HEK293 (cell line): ENCODE results near the gene CHRNA5.

Source experiments
- CTCF ChIA-PET: fragments of 350-600 bp; formaldehyde crosslinking; extraction: SDS; loops from one replicate; lab custom pipeline; 2021; ENCODE audit warnings: antibody characterized with exemption; lab: Yijun Ruan, JAX
- POLR2A ChIA-PET: fragments of 300-600 bp; formaldehyde crosslinking; extraction: SDS; loops from one replicate; lab custom pipeline; 2020; ENCODE audit warnings: antibody characterized with exemption, inconsistent platforms; lab: Yijun Ruan, JAX
- H3K27ac ChIP-seq: fragments of 200-500 bp; sonication (Bioruptor generic); 2 replicates; pipeline ENCODE4 v1.5.1; 2014; ENCODE audit warnings: low read depth, low read length, control low read depth, inconsistent platforms; ENCODE audit errors: extremely low read depth
- H3K36me3 ChIP-seq, 2 experiments: fragments of 200-500 bp in 1 of 2; sonication (Bioruptor generic) in 1 of 2; 1 replicate in 1 of 2; 2 replicates in 1 of 2; pipeline ENCODE4 v1.5.1; 2014 to 2017; ENCODE audit warnings: inconsistent platforms in 2 of 2, low read length in 2 of 2; ENCODE audit not compliant: control insufficient read depth in 2 of 2, insufficient read depth in 1 of 2
- H3K4me1 ChIP-seq: fragments of 200-500 bp; sonication (Bioruptor generic); 2 replicates; pipeline ENCODE4 v1.5.1; 2014; ENCODE audit warnings: mild to moderate bottlenecking, low read length, inconsistent platforms; ENCODE audit not compliant: control insufficient read depth, insufficient read depth
- H3K4me3 ChIP-seq: 2 replicates; pipeline ENCODE4 v1.5.1; 2011; ENCODE audit warnings: low read depth, mild to moderate bottlenecking, control low read depth, low read length, moderate library complexity
- H3K9me3 ChIP-seq: fragments of 200-500 bp; sonication (Bioruptor generic); 2 replicates; pipeline ENCODE4 v1.5.1; 2014; ENCODE audit warnings: low read depth, low read length, inconsistent platforms; ENCODE audit not compliant: control insufficient read depth, insufficient read depth
- GLIS1 ChIP-seq: fragments of 450-650 bp; formaldehyde crosslinking; IDR thresholded peaks from 2 replicates; pipeline ENCODE4 v1.5.1; 2016; ENCODE audit warnings: missing biosample characterization, missing genetic modification characterization
- IKZF3 ChIP-seq: fragments of 450-650 bp; IDR thresholded peaks from 2 replicates; pipeline ENCODE4 v1.5.0; 2018; ENCODE audit warnings: missing biosample characterization, mild to moderate bottlenecking, missing genetic modification characterization, moderate library complexity
- KLF7 ChIP-seq: fragments of 450-650 bp; formaldehyde crosslinking; IDR thresholded peaks from 2 replicates; pipeline ENCODE4 v1.5.1; 2016; ENCODE audit warnings: missing biosample characterization, missing genetic modification characterization, borderline replicate concordance
- KLF9 ChIP-seq: fragments of 450-650 bp; formaldehyde crosslinking; IDR thresholded peaks from 2 replicates; pipeline ENCODE4 v1.5.1; 2016; ENCODE audit warnings: missing biosample characterization, missing genetic modification characterization, low read depth
- MYNN ChIP-seq: fragments of 450-650 bp; formaldehyde crosslinking; IDR thresholded peaks from 2 replicates; pipeline ENCODE4 v1.5.1; 2016; ENCODE audit warnings: missing biosample characterization, missing genetic modification characterization, borderline replicate concordance
- OSR2 ChIP-seq: fragments of 450-650 bp; formaldehyde crosslinking; IDR thresholded peaks from 2 replicates; pipeline ENCODE4 v1.5.1; 2016; ENCODE audit warnings: missing biosample characterization, missing genetic modification characterization
- SP2 ChIP-seq: fragments of 450-650 bp; formaldehyde crosslinking; IDR thresholded peaks from 2 replicates; pipeline ENCODE4 v1.5.1; 2016; ENCODE audit warnings: missing biosample characterization, missing genetic modification characterization
- YY1 ChIP-seq: fragments of 450-650 bp; formaldehyde crosslinking; IDR thresholded peaks from 2 replicates; pipeline ENCODE4 v1.5.1; 2018; ENCODE audit warnings: missing biosample characterization, missing genetic modification characterization
- ZBTB17 ChIP-seq: fragments of 450-650 bp; formaldehyde crosslinking; IDR thresholded peaks from 2 replicates; pipeline ENCODE4 v1.5.1; 2016; ENCODE audit warnings: missing biosample characterization, missing genetic modification characterization
- ZBTB44 ChIP-seq: fragments of 450-650 bp; IDR thresholded peaks from 2 replicates; pipeline ENCODE4 v1.5.1; 2018; ENCODE audit warnings: missing biosample characterization, mild to moderate bottlenecking, missing genetic modification characterization
- ZBTB8A ChIP-seq: fragments of 450-650 bp; formaldehyde crosslinking; IDR thresholded peaks from 2 replicates; pipeline ENCODE4 v1.5.1; 2016; ENCODE audit warnings: missing biosample characterization, missing genetic modification characterization
- ZEB2 ChIP-seq: fragments of 450-650 bp; formaldehyde crosslinking; IDR thresholded peaks from 2 replicates; pipeline ENCODE4 v1.5.1; 2016; ENCODE audit warnings: missing biosample characterization, missing genetic modification characterization
- ZIC2 ChIP-seq: fragments of 450-650 bp; formaldehyde crosslinking; IDR thresholded peaks from 2 replicates; pipeline ENCODE4 v1.5.1; 2016; ENCODE audit warnings: missing biosample characterization, missing genetic modification characterization
- ZNF302 ChIP-seq: fragments of 450-650 bp; formaldehyde crosslinking; IDR thresholded peaks from 2 replicates; pipeline ENCODE4 v1.5.1; 2016; ENCODE audit warnings: missing biosample characterization, missing genetic modification characterization, low read depth
- ZNF37A ChIP-seq: fragments of 450-650 bp; IDR thresholded peaks from 2 replicates; pipeline ENCODE4 v1.5.1; 2018; ENCODE audit warnings: missing biosample characterization, missing genetic modification characterization
- ZNF433 ChIP-seq: fragments of 450-650 bp; formaldehyde crosslinking; IDR thresholded peaks from 2 replicates; pipeline ENCODE4 v1.5.1; 2016; ENCODE audit warnings: missing biosample characterization, missing genetic modification characterization, low read depth
- ZNF585B ChIP-seq: fragments of 450-650 bp; formaldehyde crosslinking; IDR thresholded peaks from 2 replicates; pipeline ENCODE4 v1.5.1; 2016; ENCODE audit warnings: missing biosample characterization, missing genetic modification characterization
- ZNF596 ChIP-seq: fragments of 450-650 bp; IDR thresholded peaks from 2 replicates; pipeline ENCODE4 v1.5.0; 2018; ENCODE audit warnings: missing biosample characterization, mild to moderate bottlenecking, missing genetic modification characterization, moderate library complexity
- ZNF660 ChIP-seq: fragments of 450-650 bp; IDR thresholded peaks from 2 replicates; pipeline ENCODE4 v1.5.1; 2018; ENCODE audit warnings: missing biosample characterization, mild to moderate bottlenecking, missing genetic modification characterization
- ZNF677 ChIP-seq: fragments of 450-650 bp; IDR thresholded peaks from 2 replicates; pipeline ENCODE4 v1.5.0; 2018; ENCODE audit warnings: missing biosample characterization, mild to moderate bottlenecking, missing genetic modification characterization, moderate library complexity
- ZNF692 ChIP-seq: fragments of 450-650 bp; formaldehyde crosslinking; IDR thresholded peaks from 2 replicates; pipeline ENCODE4 v1.5.1; 2016; ENCODE audit warnings: missing biosample characterization, missing genetic modification characterization
- ZSCAN18 ChIP-seq: fragments of 450-650 bp; formaldehyde crosslinking; IDR thresholded peaks from 2 replicates; pipeline ENCODE4 v1.5.1; 2016; ENCODE audit warnings: missing biosample characterization, missing genetic modification characterization
- TF ChIP-seq, protein P1 (sequence below): fragments of 450-650 bp; formaldehyde crosslinking; optimal IDR thresholded peaks from 2 replicates; pipeline ENCODE3; 2016; ENCODE audit warnings: missing biosample characterization, mild to moderate bottlenecking, missing genetic modification characterization
- TF ChIP-seq, protein P2 (sequence below): fragments of 450-650 bp; formaldehyde crosslinking; IDR thresholded peaks from 2 replicates; pipeline ENCODE4 v1.5.1; 2016; ENCODE audit warnings: missing biosample characterization, missing genetic modification characterization
- TF ChIP-seq, protein P3 (sequence below): fragments of 450-650 bp; formaldehyde crosslinking; IDR thresholded peaks from 2 replicates; pipeline ENCODE4 v1.5.1; 2016; ENCODE audit warnings: missing biosample characterization, missing genetic modification characterization

Gene CHRNA5

DNA sequence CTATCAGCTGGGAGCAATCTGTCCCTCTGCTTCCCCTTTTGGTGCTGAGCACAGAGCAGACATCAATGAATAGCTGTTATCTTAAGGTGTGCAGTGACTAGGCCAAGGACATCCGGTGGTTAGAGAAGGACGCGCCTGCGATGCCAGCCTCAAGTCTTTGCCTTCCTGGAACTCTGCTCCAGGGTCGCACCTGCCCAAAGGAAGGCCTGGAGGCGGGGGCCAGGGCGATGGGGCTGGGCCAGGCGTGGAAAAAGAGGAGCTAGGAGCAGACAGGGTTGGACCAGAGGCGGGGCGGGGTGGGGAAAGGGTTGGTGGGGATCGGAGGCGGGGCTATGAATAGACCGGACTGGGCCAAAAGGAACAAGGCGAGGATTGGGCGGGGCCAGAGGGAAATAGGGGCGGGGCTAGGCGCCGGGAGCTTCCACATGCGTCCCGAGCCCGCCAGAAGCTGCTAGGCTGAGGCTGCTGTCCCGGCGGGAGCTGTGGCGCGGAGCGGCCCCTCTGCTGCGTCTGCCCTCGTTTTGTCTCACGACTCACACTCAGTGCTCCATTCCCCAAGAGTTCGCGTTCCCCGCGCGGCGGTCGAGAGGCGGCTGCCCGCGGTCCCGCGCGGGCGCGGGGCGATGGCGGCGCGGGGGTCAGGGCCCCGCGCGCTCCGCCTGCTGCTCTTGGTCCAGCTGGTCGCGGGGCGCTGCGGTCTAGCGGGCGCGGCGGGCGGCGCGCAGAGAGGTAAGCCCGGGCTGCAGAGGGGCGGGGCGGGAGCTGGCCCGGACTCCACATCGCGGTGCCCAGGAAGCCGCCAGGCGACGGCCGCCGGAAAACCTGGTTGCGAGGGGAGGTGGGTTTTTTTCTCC, at the start of gene CHRNA5:
TSS of gene CHRNA5 (plus strand) at position 424 of the 854 bp plus-strand sequence. CDS start at position 624, 200 bp downstream.
- CTCF ChIA-PET: interaction anchor here (0.6 to 3.2 kb wide), 8 partner anchors 11 to 256 kb away, joined by 3 to 12 read pairs (median 4); partner anchors contain the start of gene PSMA4
- H3K4me1 ChIP-seq: peaks cover 4% of the 10 kb centered on the region; the same call in 1 of the 2 replicates
- H3K27ac ChIP-seq: peak within 1 kb of the TSS; percentile 93
- H3K4me3 ChIP-seq: peak within 1 kb of the TSS; percentile 57
- POLR2A ChIA-PET: interaction anchor here (0.6 to 5.2 kb wide), 30 partner anchors 10 to 604 kb away, joined by 3 to 78 read pairs (median 6); partner anchors contain the start of genes HYKK, IREB2, MORF4L1 and PSMA4
- no peaks in the 10 kb centered on the region for H3K36me3 ChIP-seq
- no peaks in the 10 kb centered on the region for H3K9me3 ChIP-seq
- TF ChIP-seq ZNF677 (tag by site-specific recombination) (peak; percentile 63; the same call in 1 of the 2 replicates), ZNF585B (tag by site-specific recombination) (no peak), YY1 (0 out of 2 replicates have a peak, but pooled peaks have one; percentile 16), ZBTB8A (tag by site-specific recombination) (peak; percentile 88; the same call in 1 of the 2 replicates), ZBTB44 (peak; percentile 57; the same call in 1 of the 2 replicates), ZNF302 (tag by site-specific recombination) (no peak), ZNF37A (tag by site-specific recombination) (no peak), GLIS1 (no peak), KLF9 (tag by site-specific recombination) (no peak; the same call in 1 of the 2 replicates), IKZF3 (peak; percentile 81), ZSCAN18 (tag by site-specific recombination) (no peak), ZNF596 (0 out of 2 replicates have a peak, but pooled peaks have one; percentile 25), ZNF660 (tag by site-specific recombination) (peak; percentile 69; the same call in 1 of the 2 replicates), MYNN (no peak), SP2 (tag by site-specific recombination) (peak; percentile 84), ZBTB17 (tag by site-specific recombination) (peak; percentile 92), OSR2 (peak; percentile 77), ZIC2 (tag by site-specific recombination) (peak; percentile 6; the same call in 1 of the 2 replicates), ZNF433 (tag by site-specific recombination) (no peak), ZEB2 (tag by site-specific recombination) (no peak), ZNF692 (tag by site-specific recombination) (no peak), KLF7 (tag by site-specific recombination) (no peak)
- TF ChIP-seq, protein P1, sequence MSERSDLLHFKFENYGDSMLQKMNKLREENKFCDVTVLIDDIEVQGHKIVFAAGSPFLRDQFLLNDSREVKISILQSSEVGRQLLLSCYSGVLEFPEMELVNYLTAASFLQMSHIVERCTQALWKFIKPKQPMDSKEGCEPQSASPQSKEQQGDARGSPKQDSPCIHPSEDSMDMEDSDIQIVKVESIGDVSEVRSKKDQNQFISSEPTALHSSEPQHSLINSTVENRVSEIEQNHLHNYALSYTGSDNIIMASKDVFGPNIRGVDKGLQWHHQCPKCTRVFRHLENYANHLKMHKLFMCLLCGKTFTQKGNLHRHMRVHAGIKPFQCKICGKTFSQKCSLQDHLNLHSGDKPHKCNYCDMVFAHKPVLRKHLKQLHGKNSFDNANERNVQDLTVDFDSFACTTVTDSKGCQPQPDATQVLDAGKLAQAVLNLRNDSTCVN: peak; percentile 78
- TF ChIP-seq, protein P2, sequence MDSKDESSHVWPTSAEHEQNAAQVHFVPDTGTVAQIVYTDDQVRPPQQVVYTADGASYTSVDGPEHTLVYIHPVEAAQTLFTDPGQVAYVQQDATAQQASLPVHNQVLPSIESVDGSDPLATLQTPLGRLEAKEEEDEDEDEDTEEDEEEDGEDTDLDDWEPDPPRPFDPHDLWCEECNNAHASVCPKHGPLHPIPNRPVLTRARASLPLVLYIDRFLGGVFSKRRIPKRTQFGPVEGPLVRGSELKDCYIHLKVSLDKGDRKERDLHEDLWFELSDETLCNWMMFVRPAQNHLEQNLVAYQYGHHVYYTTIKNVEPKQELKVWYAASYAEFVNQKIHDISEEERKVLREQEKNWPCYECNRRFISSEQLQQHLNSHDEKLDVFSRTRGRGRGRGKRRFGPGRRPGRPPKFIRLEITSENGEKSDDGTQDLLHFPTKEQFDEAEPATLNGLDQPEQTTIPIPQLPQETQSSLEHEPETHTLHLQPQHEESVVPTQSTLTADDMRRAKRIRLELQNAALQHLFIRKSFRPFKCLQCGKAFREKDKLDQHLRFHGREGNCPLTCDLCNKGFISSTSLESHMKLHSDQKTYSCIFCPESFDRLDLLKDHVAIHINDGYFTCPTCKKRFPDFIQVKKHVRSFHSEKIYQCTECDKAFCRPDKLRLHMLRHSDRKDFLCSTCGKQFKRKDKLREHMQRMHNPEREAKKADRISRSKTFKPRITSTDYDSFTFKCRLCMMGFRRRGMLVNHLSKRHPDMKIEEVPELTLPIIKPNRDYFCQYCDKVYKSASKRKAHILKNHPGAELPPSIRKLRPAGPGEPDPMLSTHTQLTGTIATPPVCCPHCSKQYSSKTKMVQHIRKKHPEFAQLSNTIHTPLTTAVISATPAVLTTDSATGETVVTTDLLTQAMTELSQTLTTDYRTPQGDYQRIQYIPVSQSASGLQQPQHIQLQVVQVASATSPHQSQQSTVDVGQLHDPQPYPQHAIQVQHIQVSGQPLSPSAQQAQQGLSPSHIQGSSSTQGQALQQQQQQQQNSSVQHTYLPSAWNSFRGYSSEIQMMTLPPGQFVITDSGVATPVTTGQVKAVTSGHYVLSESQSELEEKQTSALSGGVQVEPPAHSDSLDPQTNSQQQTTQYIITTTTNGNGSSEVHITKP (tag by site-specific recombination): peak; percentile 72
- TF ChIP-seq, protein P3, sequence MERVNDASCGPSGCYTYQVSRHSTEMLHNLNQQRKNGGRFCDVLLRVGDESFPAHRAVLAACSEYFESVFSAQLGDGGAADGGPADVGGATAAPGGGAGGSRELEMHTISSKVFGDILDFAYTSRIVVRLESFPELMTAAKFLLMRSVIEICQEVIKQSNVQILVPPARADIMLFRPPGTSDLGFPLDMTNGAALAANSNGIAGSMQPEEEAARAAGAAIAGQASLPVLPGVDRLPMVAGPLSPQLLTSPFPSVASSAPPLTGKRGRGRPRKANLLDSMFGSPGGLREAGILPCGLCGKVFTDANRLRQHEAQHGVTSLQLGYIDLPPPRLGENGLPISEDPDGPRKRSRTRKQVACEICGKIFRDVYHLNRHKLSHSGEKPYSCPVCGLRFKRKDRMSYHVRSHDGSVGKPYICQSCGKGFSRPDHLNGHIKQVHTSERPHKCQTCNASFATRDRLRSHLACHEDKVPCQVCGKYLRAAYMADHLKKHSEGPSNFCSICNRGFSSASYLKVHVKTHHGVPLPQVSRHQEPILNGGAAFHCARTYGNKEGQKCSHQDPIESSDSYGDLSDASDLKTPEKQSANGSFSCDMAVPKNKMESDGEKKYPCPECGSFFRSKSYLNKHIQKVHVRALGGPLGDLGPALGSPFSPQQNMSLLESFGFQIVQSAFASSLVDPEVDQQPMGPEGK: peak; percentile 78
